Lower leg skin (tissue), 4 donors: ENCODE results near the gene HMGCL. TPM values are rescaled to one million over a fixed set of nuclear protein-coding genes. Genes with fewer than 3 reads are reported as not detected.

ENCODE experiments used
- DNase-seq, 2 donors: peaks; one replicate each; pipeline ENCODE4 v3.0.0-alpha.2; 2019; ENCODE audit warnings: low spot score in 2 of 2
- H3K4me3 ChIP-seq: fragments of 200-600 bp; sonication (generic); 2 replicates; pipeline ENCODE4 v1.5.1; 2017; ENCODE audit warnings: mild to moderate bottlenecking, low read depth; ENCODE audit not compliant: poor library complexity, severe bottlenecking
- POLR2A ChIP-seq, 2 donors: fragments of 450-650 bp; IDR thresholded peaks; one replicate each; pipeline ENCODE4 v1.6.1; 2016 to 2017; ENCODE audit warnings: antibody characterized with exemption in 2 of 2, mild to moderate bottlenecking in 1 of 2, moderate library complexity in 1 of 2
- WGBS, 2 donors: methylation state at CpG; one replicate each; pipeline ENCODE4 v1.1.5; 2018; 5-methylcytosine and 5-hydroxymethylcytosine counted together
- intact Hi-C: fragments of 100-400 bp; cut with DNase I; formaldehyde crosslinking; loops from one replicate; pipeline ENCODE4 v1.15.0; 2023; ENCODE audit warnings: low total_unique reads
- total RNA-seq, 4 donors: library from RNA; depleted of rRNA; stranded (reverse); fragments of >200 nt; gene quantifications; one replicate each; pipeline ENCODE4 v1.1.0, GENCODE V29; 2016
- TF ChIP-seq, protein P1 (sequence below), 3 donors: fragments of 450-650 bp; IDR thresholded peaks; one replicate each; pipeline ENCODE4 v1.5.1; 2016; ENCODE audit warnings: antibody characterized with exemption in 3 of 3, mild to moderate bottlenecking in 3 of 3, moderate library complexity in 2 of 3

Gene HMGCL
- total RNA-seq, 4 donors from 2014 or later, result 30.9 to 44.9 (median 36.0) TPM

DNA sequence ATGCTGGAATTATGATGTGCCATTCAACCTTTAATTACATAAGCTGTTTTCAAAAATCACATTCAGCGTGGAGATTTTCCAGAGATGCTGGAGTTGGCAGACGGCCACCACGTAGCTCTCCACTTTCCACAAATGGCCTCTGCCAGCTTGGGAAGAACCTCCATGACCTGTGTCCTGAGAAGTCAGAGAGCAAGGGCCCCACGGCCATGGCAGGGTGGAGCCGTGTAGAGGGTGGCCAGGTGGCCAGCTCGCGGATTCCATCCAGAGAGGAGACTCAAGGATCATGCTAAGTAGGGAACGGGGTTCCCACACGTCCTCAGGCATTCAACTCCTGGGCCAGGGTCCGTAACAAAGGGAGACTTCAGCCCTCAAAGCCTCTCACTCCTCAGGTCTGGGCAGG lies 23.4 kb downstream of the HMGCL start:
- H3K4me3 ChIP-seq, result no peak overlapping the region
- DNase-seq, result no peak
- no peak for TF ChIP-seq POLR2A (IDR thresholded peaks at IDR 0.05)
- TF ChIP-seq, protein P1, sequence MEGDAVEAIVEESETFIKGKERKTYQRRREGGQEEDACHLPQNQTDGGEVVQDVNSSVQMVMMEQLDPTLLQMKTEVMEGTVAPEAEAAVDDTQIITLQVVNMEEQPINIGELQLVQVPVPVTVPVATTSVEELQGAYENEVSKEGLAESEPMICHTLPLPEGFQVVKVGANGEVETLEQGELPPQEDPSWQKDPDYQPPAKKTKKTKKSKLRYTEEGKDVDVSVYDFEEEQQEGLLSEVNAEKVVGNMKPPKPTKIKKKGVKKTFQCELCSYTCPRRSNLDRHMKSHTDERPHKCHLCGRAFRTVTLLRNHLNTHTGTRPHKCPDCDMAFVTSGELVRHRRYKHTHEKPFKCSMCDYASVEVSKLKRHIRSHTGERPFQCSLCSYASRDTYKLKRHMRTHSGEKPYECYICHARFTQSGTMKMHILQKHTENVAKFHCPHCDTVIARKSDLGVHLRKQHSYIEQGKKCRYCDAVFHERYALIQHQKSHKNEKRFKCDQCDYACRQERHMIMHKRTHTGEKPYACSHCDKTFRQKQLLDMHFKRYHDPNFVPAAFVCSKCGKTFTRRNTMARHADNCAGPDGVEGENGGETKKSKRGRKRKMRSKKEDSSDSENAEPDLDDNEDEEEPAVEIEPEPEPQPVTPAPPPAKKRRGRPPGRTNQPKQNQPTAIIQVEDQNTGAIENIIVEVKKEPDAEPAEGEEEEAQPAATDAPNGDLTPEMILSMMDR (IDR thresholded peaks at IDR 0.05), result no peak

GRCh38 chr1:23801338-23801748 lies 23.9 kb downstream of the HMGCL start:
- WGBS, 2 donors, result 10 to 15% methylated on average over 19 of the region's 19 CpGs
- intact Hi-C loops, result no loop called here

More for the DNA sequence above, 23.4 kb downstream of the HMGCL start:
- intact Hi-C loops, result no loop called here
- WGBS, 2 donors, result 51 to 62% methylated on average over 10 of the region's 10 CpGs

GRCh38 chr1:23800400-23801337 lies 24.6 kb downstream of the HMGCL start, which contains the start of gene GALE:
Gene GALE, minus strand, starts transcription at chr1:23800754. Its CDS starts 1,747 bp downstream, at chr1:23799007.
- peak within 1 kb of the TSS; percentile 71 for H3K4me3 ChIP-seq
- TF ChIP-seq, protein P1 (IDR thresholded peaks at IDR 0.05), result no peak
- peak in 1 of 2 donors; percentile 21 for TF ChIP-seq POLR2A (IDR thresholded peaks at IDR 0.05)
- intact Hi-C loops, result no loop called here
- 0 to 1% methylated on average over 44 to 46 of the region's 82 CpGs for WGBS, 2 donors
- peak; percentile 96 to 99 for DNase-seq

More at GRCh38 chr1:23801338-23801748, 23.9 kb downstream of the HMGCL start:
- TF ChIP-seq POLR2A (IDR thresholded peaks at IDR 0.05), result no peak
- TF ChIP-seq, protein P1 (IDR thresholded peaks at IDR 0.05), result no peak
- DNase-seq, result no peak
- H3K4me3 ChIP-seq, result peak overlapping the region; percentile 71

DNA sequence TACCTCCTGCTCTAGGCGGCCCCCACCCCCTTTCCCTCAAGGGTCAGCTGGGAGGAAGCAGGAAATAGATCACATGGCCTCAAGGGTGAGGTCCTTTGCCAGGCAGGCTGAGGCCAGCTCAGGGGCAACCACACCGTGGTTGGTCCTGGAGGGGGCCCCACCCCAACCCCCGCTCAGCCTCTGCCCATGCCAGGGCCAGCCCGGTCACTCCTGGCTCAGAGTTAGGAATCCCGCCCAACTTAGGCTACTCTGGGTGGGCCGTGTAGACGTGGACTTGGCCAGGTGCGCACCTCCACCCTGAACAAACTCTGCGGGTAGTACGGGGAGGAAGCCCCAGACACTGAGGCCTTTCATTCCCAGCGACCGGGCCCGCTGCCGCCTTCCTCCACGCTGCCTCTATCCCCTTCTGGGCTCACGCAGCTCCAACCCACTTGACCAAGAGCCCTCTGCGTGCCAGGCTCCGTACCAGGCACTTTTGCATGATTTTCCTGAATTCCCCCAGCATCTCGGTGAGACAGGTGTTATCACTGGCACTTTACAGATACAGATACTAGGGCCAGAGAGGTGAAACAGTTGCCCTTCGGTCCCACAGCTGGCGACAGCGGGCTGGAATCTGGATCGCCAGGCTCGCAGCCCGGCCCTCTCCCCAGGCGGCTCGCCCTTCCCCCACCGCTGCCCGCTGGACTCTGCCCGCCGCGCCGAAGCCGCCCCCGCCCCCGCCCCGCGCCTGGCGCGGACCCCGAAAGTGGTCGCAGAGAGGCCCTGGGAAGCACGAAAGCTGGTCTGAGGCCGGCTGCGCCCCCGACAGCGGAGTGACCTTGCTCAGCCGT lies 25.4 kb downstream of the HMGCL start:
- intact Hi-C loops, result no loop called here
- DNase-seq, result peak; percentile 64 to 93
- TF ChIP-seq POLR2A (IDR thresholded peaks at IDR 0.05), result no peak
- TF ChIP-seq, protein P1 (IDR thresholded peaks at IDR 0.05), result no peak
- 1 to 4% methylated on average over 17 to 40 of the region's 48 CpGs for WGBS, 2 donors
- peak overlapping the region; percentile 41 for H3K4me3 ChIP-seq

- WGBS, 2 donors, result 57 to 58% methylated on average over 7 of the region's 7 CpGs
- DNase-seq, result no peak
- TF ChIP-seq, protein P1 (IDR thresholded peaks at IDR 0.05), result no peak
- no peak for TF ChIP-seq POLR2A (IDR thresholded peaks at IDR 0.05)
- no peak overlapping the region for H3K4me3 ChIP-seq
- intact Hi-C loops, result no loop called here
Measured at GRCh38 chr1:23799255-23799569, 26.0 kb downstream of the HMGCL start.
